COLO668 (cell line): ENCODE data around the gene CD72.

Experiments
- DNase-seq: peaks from one replicate; lab custom pipeline; 2025; ENCODE audit not compliant: unreplicated experiment; lab: John Stamatoyannopoulos, UW

Gene CD72, protein sequence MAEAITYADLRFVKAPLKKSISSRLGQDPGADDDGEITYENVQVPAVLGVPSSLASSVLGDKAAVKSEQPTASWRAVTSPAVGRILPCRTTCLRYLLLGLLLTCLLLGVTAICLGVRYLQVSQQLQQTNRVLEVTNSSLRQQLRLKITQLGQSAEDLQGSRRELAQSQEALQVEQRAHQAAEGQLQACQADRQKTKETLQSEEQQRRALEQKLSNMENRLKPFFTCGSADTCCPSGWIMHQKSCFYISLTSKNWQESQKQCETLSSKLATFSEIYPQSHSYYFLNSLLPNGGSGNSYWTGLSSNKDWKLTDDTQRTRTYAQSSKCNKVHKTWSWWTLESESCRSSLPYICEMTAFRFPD

DNA sequence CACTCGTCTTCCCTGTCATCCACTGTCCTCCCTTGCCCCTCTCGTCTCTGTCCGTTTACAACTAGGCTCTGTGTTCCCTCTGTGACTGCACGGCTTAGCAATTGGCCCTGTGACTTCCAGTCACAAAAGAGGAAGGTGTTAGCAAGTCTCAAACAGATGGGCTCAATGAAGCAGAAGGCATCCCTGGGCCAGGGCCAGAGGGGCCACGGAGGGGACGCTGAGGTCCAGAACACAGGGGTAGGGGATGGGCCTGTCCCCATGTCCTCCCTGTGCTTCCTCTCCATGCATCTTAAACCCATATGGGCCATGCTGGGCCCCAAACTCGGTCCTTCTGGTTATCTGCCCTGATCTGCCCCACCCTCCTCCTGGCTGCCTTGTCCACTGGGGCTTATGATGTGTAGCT lies at the start of gene CD72:
CD72 (minus strand) TSS at position 89 of the 403 bp plus-strand sequence. CDS start 110 bp downstream, outside the sequence.
- no peak for DNase-seq

DNA sequence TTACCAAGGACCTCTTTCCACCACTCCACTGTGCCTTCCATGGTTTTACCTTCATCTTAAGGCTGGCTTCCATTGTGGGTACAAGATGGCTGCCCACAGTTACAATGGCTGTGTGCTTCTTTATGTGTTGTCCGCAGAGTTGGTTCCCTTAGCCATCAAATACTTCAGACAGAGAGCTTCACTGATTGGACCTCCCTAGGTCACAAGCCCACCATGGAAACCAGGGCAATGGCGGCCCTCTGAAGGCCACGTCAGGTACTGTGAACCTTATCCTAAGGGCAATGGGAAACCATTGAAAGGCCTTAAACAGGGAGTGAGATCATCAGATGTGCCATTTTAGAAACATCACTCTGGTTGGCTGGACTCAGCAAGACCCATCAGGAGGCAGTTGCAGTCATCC lies 49.7 kb upstream of the CD72 start:
- no peak for DNase-seq

DNA sequence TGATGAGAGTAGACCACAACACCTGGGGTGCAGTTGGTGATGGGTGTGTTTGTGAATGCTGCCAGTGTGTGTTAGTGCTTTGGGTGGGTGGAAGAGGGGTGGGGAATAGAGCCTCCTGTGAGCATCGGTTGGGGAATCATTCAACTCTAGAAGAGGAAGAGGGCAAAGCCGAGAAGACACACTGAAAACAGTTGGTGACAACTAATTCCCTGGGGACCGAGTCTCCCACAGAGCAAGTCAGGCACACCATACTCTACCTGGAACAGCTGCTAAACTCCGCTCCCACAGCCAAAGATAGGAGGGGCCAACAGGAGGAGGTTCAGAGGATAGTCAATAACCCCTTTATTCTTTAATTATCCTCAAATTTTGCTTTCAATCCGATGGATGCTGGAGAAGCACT lies 48.3 kb upstream of the CD72 start:
- DNase-seq: no peak

DNA sequence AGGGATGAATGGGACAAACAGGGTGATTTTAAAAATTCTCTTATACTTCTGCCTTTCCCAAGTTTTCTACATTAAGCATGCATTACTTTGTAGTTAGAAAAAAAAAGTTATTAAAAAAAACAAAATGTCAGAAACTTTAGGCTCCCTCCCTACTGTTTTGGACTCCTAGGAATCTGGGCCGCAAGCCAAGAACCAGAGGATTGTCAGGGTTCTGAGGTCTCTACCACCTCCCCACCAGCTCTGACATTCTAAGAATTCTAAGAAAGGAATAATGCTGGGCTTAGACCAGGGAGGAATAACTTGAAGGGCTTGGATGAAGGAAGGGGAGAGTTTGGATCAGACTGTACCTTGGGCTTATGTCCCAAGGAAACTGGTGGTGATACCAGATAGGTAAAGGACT lies 47.8 kb upstream of the CD72 start:
- no peak for DNase-seq

DNA sequence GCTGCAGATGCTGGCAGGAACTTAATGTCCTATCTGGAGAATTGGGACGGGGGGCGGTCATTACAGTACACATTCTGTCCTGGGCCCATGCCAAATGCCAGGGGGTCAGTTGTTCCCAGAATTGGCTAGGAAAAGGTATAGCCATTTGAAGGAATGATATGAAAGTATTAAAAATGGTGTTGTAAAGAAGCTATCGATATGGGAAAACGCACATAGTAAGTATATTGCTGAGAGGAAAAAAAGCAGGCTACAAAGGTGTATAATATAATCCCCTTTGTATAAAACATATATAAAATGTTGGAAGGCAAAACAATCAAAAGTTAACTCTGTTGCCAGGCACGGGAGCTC lies 47.2 kb upstream of the CD72 start:
- no peak for DNase-seq

DNA sequence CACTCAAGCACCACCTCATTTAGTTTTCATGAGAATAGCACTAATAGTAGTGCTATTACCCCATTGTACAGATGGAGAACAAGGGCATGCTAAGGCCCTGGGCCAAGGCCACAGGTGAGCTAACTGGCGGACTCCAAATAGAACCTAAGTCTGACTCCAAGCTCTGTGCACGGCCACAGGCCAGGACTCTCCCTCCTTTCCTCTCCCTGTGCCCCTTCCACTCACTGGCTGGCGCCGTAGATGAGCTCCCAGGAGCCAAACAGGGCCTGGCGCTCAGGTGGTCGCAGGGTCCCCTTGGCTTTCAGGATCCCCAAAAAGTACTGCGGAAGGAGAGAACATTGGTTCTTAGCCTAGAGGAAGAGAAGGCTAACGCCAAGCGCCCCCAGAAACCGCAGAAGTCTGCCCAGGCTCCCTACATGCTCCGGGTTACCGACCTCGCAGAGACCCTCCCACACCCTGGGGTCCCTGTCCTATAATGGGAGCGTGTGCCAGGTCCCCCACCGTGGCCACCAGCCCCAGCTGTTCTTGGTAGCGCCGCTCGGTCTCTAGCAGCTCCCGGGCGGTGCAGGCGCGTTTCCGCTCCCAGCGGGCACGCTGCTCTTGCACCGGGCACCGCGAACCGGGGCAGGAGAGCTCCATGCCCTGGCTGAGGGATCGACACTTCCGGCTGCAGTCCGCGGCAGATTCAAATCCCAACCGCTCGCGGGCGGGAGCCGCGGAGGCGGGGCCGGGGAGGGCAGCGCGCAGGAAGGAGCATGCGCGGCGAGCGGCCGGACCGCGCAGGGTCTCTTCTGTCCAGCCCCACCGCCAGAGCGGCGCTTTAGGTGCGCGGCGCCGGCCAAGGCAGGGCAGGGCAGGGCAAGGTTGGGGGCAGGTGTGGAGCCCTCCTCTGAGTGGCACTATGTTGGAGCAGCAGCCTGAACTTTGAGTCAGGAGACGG lies 46.6 kb upstream of the CD72 start, which contains the start of gene ARHGEF39:
ARHGEF39 (minus strand) TSS at position 665 of the 940 bp plus-strand sequence; CDS start at position 639, 26 bp downstream.
- peak; percentile 93 for DNase-seq

DNA sequence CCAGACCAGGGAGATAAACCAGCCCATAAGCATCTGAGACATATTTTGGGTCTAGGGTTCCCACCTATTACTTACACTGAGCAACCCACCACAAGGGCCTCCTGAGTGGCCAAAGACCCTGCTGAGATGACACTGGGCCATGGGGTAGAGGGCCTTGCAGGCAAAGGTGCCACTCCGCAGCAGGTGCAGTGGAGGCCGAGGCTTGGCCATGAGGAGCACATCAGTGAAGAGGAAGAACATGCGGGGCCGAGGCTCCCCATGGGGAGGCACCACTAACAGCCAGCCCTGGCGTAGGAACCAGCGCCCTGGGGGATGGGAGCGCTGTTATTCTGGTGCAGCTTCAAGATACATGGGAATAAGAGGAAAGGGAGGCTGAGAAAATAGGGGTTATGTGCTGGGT lies 44.2 kb upstream of the CD72 start:
- no peak for DNase-seq

DNA sequence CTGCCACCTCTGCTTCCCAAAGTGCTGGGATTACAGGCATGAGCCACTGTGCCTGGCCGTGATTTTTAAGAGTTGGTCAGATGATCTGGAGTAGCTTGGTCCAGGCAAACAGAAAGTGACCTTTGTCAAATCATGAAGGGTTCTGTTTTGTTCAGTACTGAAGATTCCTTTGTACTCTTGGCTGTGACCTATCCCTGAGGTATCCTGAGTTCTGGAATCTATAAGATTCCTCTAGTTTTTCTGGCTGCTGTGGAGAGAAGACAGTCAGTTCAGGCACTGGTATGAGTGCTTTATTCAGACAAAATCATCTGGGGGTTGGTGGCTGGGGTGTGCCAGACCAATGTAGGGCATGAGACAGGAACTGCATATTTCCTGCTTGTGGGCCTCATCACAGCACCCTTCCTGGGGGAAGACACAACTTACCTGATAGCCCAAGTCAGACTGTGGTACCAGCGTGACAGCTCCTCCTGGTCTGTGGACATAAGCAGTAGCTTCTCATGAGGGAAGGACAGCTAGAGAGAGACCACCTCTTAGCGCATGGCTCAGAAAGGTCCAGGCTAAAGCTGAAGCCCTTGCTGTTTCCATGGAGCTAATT lies 43.6 kb upstream of the CD72 start:
- no peak for DNase-seq

DNA sequence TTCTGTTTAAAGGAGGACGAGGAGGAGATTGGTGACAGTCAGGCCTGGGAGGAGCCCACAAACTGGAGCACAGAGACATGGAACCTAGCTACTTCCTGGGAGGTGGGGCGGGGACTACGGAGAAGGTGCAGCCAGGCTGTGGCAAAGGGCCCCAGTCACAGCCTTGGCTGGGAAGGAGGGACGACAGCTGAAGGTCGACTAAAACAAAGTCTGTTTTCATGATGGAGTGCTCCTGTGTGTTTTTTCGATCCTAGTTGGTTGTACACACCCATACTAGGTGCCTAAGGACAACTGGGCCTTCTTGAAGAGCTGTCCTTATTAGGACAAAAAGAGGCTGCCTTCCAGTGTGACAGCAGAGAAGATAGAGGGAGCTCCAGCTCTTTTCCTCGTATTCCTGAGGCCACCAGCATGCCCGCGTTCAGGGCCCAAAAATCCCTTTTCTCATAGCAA lies 42.8 kb upstream of the CD72 start:
- DNase-seq: no peak

DNA sequence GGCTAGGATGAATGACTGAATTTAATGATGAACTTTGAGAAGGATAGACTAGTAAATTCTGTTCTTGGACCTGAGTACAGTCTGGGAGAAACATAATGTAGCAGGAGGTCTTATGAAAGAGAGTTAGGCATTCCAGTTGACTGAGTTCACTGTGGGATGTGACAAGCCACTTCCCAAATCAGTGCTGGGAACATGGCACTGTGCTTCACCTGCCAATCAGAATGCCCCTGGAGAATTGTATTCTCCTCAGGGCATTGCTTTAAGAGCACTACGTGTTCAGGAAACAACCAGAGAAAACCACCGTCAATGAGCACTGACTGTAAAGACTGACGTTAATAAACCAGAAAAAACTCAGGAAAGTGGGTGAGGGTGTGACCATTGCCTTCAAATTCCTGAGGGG lies 41.1 kb upstream of the CD72 start:
- DNase-seq: no peak

DNA sequence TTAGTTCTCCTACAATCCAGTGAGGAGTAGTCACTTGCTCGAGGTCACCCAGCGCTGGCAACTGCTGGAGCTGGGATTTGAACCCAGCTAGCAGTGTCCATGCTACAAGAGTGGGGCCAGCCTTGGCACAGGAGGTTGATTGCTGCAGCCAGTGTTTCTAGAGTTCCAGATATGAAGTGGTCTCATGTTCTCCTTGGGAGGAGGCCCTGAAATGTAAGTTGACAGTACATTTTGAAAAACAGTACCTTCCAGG lies 40.7 kb upstream of the CD72 start:
- peak; percentile 30 for DNase-seq

DNA sequence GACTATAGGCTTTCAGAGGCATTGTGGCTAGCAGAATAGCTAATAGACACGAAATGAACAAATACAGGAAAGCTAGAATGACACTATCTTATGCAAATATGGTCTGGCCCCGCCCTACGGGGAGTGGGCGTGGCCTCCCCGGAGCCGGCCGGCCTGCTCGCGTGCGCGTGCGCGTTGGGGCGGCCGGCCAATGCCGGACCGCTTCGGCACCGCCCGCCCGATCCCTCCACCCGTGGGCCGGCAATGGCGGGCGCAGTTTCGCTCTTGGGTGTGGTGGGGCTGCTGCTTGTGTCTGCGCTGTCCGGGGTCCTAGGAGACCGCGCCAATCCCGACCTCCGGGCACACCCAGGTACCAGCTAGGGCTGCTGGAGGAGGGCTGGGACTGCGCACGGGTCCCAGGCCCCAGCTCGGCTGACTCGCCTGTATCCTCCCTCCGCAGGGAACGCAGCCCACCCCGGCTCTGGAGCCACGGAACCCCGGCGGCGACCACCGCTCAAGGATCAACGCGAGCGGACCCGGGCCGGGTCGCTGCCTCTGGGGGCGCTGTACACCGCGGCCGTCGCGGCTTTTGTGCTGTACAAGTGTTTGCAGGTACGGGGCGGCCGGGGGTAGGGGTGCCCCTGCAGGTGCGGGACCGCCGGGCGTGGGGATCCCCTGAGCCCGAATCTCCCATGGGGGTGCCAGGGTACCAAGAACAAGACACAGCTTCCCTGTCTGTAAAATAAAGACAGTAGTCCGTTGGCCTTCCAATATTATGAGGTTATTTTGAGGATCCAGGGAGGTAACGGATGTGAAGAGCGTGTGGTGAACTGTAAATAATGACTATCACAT lies 40.1 kb upstream of the CD72 start, which contains the start of gene CCDC107:
CCDC107 (plus strand) TSS at position 156 of the 831 bp plus-strand sequence; CDS start at position 244, 88 bp downstream.
- peak; percentile 88 for DNase-seq

DNA sequence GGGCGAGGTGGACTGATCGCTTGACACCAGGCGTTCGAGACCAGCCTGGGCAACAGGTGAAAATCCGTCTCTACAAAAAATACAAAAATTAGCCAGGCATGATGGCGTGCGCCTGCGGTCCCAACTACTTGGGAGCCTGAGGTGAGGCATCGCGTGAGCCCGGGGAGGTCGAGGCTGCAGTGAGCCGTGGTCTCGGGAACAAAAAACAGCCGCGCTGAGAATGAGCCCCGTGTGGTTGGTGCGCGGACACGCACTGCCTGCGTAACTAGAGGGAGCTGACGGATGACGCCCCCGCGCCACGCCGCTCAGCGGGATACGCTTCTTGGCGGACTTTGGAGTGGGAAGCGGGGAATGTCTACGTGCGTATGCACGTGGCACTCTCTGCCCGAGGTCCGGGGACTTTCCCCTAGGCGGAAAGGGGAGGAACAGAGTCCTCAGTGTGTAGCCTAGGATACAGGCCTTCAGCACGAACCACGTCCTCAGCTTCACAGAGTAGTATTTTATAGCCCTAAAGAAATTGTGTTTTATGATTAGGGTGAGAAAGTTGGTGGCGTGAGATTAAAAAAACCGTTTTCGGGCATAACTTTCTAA lies 39.4 kb upstream of the CD72 start, which contains the start of gene RMRP:
RMRP (minus strand) TSS at position 474 of the 591 bp plus-strand sequence.
- peak; percentile 97 for DNase-seq

DNA sequence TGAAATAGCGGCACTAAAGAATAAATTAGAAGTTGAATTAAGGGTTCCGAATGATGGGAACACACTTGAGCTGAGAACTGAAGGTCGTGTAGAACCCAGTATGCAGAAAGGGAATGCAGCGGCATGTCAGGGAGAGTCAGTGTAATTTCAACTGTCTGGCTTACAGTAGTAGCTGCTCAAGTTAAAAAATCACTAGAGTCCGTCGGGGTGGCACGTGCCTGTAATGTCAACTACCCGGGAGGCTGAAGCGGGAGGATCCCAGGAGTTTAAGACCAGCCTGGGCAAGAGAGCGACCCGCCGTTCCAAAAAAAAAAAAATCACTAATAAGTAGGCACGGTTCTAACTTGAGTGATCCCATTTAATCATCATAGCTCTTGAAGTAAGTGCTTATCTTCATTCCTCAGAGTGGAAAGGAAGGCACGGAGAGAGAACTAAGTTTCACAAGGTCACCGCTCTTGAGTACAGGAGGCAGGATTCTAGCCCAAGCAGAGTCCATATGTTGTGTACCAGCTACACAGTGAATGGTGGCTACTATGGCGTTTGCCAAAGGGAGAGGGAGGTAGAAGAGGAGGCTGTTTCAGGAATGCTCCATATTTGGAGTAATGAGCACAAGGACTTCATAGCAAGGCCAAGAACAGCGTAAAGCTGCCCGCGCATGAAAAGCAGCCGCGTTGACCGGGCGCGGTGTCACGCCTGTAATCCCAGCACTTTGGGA lies 38.8 kb upstream of the CD72 start:
- DNase-seq: no peak

DNA sequence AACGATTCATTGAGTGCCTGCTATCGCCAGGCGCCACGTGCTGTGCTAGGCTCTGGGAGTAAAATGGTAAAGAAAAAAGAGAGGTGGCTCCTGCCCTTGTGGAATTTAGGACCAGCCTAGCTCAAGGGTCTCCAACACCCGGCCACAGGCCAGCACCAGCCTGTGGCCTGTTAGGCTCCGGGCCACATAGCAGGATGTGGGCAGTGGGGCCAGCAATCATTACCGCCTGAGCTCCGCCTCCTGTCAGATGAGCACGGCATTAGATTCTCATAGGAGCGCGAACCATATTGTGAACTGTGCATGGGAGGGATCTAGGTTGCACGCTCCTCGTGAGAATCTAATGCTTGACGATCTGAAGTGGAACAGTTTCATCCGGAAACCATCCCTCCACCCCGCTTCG lies 38.1 kb upstream of the CD72 start:
- DNase-seq: no peak

DNA sequence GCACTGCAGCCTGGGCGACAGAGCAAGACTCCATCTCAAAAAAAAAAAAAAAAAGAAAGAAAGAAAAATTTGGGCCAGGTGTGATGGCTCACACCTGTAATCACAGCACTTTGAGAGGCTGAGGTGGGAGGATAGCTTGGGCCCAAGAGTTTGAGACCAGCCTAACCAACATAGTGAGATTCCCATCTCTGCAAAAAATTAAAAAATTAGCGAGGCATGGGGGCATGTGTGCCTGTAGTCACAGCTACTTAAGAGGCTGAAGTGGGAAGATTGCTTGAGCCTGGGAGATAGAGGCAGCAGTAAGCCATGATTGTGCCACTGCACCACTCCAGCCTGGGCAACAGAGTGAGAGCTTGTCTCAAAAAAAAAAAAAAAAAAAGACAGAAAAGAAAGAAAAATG lies 35.4 kb upstream of the CD72 start:
- no peak for DNase-seq

DNA sequence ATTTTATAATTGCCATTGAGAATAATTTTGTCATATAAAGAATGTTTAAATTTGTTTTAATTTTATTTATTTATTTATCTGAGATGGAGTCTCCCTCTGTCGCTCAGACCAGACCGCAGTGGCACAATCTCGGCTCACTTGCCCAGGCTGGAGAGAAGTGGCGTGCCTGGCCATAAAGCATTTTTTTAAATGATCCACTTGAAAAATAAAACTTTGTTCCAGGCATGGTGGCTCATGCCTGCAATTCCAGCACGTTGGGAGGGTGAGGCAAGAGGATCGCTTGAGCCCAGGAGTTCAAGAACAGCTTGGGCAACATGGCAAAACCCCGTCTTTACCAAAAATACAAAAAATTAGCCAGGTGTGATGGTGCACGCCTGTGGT lies 34.6 kb upstream of the CD72 start:
- no peak for DNase-seq

DNA sequence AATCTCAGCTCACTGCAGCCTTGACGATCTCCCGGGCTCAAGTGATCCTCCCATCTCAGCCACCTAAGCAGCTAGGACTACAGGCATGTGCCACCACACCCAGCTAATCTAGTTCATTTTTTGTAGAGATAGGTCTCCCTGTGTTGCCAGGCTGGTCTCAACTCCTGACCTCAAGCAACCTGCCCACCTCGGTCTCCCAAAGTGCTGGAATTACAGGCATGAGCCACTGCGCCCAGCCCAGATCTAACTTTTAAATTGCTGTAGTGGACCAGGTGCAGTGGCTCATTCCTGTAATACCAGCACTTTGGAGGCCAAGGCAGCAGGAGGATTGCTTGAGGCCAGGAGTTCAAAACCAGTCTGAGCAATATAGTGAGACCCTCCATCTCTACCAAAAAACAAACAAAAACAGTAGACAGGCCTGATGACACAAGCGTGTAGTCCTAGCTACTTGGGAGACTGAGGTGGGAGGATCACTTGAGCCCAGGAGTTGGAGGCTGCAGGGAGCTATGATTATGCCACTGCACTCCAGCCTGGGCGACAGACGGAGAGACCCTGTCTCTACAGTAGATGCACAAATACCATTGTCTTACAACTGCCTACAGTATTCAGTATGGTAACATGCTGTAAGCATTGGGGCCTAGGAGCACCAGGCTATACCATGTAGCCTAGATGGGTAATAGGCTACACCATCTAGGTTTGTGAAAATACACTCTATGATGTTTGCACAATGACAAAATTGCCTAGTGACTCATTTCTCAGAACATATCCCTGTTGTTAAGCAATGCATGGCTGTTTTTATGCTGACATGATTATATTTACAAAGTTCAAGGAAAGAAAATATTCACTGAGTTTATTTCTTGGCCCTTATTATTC lies 34.0 kb upstream of the CD72 start:
- no peak for DNase-seq
